Mucosa of rectum (tissue), 2 donors: ENCODE results near the gene SCNN1B.
"Not testable (repeated sequence)": the region's sequence is repeated elsewhere in the genome, so short reads cannot be mapped to it uniquely, and the experiment has no call there.

Experiments
- H3K27ac ChIP-seq, 2 donors: one replicate each; pipeline ENCODE4 v1.7.0; 2013; ENCODE audit warnings: inconsistent platforms in 2 of 2, low read depth in 2 of 2, low read length in 2 of 2
- H3K27me3 ChIP-seq, 2 donors: one replicate each; pipeline ENCODE4 v1.7.0; 2013; ENCODE audit warnings: low read length in 2 of 2; ENCODE audit not compliant: control insufficient read depth in 2 of 2, insufficient read depth in 2 of 2
- H3K36me3 ChIP-seq, 2 donors: one replicate each; pipeline ENCODE4 v1.7.0; 2013; ENCODE audit warnings: low read length in 2 of 2; ENCODE audit not compliant: control insufficient read depth in 2 of 2, insufficient read depth in 2 of 2
- H3K4me1 ChIP-seq, 2 donors: one replicate each; pipeline ENCODE4 v1.7.0; 2013; ENCODE audit warnings: low read length in 2 of 2, mild to moderate bottlenecking in 1 of 2; ENCODE audit not compliant: control insufficient read depth in 2 of 2, insufficient read depth in 2 of 2
- H3K4me3 ChIP-seq, 2 donors: one replicate each; pipeline ENCODE4 v1.7.0; 2013; ENCODE audit warnings: low read length in 2 of 2
- H3K9ac ChIP-seq, 2 donors: one replicate each; pipeline ENCODE4 v1.7.0; 2013; ENCODE audit warnings: low read length in 2 of 2, low read depth in 1 of 2, mild to moderate bottlenecking in 1 of 2
- H3K9me3 ChIP-seq, 2 donors: one replicate each; pipeline ENCODE4 v1.7.0; 2013; ENCODE audit warnings: low read length in 2 of 2; ENCODE audit not compliant: control insufficient read depth in 2 of 2
- donor health status: healthy.
- donor health status: Normal muscosa, but diverticular disease.

Gene SCNN1B

GRCh38 chr16:23397464-23397863 is 95.4 kb downstream of the SCNN1B start:
- peaks cover 42 to 52% of the 10 kb centered on the region in 2 donors for H3K36me3 ChIP-seq
- H3K9ac ChIP-seq: no peak overlapping the region
- H3K4me1 ChIP-seq: peaks cover 0 to 4% of the 10 kb centered on the region in 2 donors
- no peak overlapping the region for H3K27ac ChIP-seq
- H3K27me3 ChIP-seq: no peaks in the 10 kb centered on the region
- no peak overlapping the region for H3K4me3 ChIP-seq
- no peaks in the 10 kb centered on the region for H3K9me3 ChIP-seq

GRCh38 chr16:23398987-23399805 is 97.1 kb downstream of the SCNN1B start:
- Histone ChIP-seq H3K27ac (no peak overlapping the region), H3K27me3 (no peaks in the 10 kb centered on the region), H3K9ac (no peak overlapping the region), H3K36me3 (peaks cover 40 to 65% of the 10 kb centered on the region in 2 donors), H3K4me3 (no peak overlapping the region), H3K4me1 (no peaks in the 10 kb centered on the region), H3K9me3 (no peaks in the 10 kb centered on the region)

DNA sequence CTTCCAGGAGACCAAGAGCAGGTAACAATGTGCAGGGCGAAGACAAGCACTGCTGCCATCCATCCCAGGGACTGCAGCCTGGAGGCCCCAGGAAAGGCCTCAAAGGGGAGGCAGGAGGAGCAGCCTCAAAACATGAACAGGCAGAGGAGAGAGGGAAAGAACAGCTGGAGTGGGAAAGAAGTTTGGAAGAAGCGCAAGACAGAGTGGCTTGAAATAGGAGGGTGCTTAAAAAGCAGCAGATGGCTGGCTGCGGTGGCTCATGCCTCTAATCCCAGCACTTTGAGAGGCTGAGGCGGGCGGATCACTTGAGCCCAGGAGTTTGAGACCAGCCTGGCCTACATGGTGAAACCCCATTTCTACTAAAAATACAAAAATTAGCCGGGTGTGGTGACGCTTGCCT is 98.3 kb downstream of the SCNN1B start:
- not testable (repeated sequence) for H3K27ac ChIP-seq, H3K4me1 ChIP-seq
- H3K36me3 ChIP-seq: peaks cover 42 to 74% of the 10 kb centered on the region in 2 donors

DNA sequence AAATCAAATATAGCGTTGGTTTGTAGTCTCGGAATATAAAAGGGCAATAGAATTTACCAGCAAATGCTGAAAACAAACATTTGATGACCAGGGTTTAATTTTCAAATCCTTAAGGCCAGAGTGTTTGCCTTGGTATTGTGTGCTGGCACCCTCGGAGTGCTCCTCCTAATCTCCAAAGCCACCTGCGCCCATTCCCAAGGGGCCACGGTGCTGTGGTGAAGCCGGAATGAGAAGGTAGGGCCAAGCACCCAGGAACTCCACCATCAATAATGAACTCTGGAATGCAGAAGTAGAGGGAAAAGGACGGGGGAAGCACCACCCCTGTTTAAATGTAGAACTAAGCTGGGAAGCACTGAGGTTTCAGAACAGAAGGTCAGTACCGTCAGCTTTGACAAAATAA is 99.0 kb downstream of the SCNN1B start:
- no peak overlapping the region for H3K27ac ChIP-seq
- H3K36me3 ChIP-seq: peaks cover 43 to 72% of the 10 kb centered on the region in 2 donors

More for the DNA sequence above, 98.3 kb downstream of the SCNN1B start:
- H3K9me3 ChIP-seq, H3K9ac ChIP-seq, H3K27me3 ChIP-seq, H3K4me3 ChIP-seq: not testable (repeated sequence)

DNA sequence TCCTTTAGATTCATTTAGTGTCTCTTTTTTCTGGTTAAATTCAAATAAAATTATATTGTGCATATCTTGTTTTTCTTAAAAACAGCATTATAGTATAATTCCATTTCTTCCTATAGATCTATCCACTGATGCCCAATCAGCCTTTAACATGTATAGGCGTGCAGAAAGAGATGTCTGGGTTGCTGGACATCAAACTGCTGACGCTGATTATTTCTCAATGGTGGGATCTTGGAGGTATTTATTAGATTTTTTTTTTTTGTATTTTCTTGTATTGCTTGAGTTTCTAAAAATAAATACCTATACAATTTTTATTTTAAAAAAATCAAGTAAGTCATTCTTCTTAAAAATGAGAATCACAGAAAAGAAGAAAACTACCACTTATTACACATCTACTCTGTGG is 100.0 kb downstream of the SCNN1B start:
- Histone ChIP-seq H3K4me1 (no peaks in the 10 kb centered on the region), H3K27ac (no peak overlapping the region), H3K9me3 (no peaks in the 10 kb centered on the region), H3K9ac (no peak overlapping the region), H3K36me3 (peaks cover 52 to 79% of the 10 kb centered on the region in 2 donors), H3K27me3 (no peaks in the 10 kb centered on the region), H3K4me3 (no peak overlapping the region)

More for the DNA sequence above, 99.0 kb downstream of the SCNN1B start:
- H3K27me3 ChIP-seq: no peaks in the 10 kb centered on the region
- no peak overlapping the region for H3K9ac ChIP-seq
- H3K9me3 ChIP-seq: no peaks in the 10 kb centered on the region
- no peak overlapping the region for H3K4me3 ChIP-seq
- H3K4me1 ChIP-seq: no peaks in the 10 kb centered on the region

DNA sequence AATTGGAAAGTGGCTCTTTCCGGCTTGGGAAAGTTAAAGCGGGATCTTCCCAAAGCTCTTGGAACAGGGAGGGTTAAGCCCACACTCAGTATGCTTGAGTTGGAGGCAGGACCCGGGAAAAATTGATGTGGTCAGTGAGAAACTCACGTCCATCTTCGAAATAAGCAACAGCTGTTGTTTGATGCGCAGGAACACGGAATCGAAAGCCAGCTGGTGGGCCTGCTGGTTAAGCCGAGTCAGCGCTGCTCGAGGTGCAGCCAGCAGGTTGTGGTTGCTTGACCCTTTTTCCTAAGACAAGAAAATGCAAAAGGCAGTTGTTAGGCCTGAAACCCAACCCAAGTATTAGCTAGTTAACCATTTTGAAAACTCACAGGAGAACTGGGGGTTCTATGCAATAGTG is 101.4 kb downstream of the SCNN1B start:
- Histone ChIP-seq H3K27ac (no peak overlapping the region), H3K9ac (no peak overlapping the region), H3K36me3 (peaks cover 46 to 75% of the 10 kb centered on the region in 2 donors), H3K4me3 (no peak overlapping the region), H3K9me3 (no peaks in the 10 kb centered on the region), H3K27me3 (no peaks in the 10 kb centered on the region), H3K4me1 (peaks cover 0 to 2% of the 10 kb centered on the region in 2 donors)

DNA sequence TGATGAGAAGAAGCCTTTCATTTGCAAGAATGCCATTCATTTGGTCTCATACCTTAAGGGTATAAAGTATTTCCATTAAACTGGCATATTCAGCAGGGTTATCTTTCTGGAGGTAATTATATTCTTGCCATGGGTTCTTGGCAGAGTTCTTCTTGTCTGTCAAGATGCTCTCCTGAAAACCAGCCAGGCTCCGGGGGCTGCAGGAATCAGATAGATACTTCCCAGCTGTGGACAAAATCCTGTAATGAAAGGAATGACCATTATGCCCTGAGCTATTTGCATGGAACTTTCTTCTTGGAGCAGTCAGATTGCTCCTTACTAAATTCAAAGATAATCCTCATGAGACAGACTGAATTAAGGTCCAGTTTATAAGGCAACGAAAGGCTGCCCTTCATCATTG is 103.9 kb downstream of the SCNN1B start:
- H3K36me3 ChIP-seq: peaks cover 40 to 66% of the 10 kb centered on the region in 2 donors
- no peaks in the 10 kb centered on the region for H3K9me3 ChIP-seq

DNA sequence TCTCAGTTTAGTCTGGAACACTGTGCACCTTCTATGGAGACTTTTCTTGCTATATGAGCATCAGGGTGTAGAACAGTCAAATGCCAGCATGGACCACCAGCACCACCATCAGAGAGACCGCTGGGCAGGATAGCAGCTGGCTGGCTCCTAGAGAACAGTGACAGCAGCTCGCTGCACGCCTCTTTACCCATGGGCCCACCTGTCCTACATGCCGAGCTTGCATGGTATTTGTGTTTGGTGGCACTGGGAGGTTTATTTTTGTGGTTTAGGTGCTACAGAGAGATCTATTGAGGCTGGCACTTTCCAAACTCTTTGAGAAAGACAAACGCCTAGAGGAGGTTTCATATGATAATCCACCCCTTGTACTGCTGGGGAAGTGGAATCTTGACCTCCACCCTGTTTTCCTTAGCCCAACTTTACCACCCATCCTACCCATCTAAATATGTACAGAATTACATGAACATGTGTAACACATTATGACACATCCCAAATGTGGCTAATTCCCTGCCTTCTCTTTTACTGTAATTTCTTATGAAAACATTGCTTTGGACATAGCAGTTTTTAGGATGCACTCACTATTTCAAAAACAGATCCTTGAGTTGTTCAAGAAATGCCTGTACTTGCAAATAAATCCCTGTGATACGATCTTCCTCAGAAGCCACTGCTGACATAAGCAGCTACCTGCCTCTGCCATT is 104.6 kb downstream of the SCNN1B start:
- Histone ChIP-seq H3K4me1 (peaks cover 0 to 20% of the 10 kb centered on the region in 2 donors), H3K4me3 (no peak overlapping the region), H3K27ac (no peak overlapping the region), H3K36me3 (peaks cover 36 to 67% of the 10 kb centered on the region in 2 donors), H3K9me3 (no peaks in the 10 kb centered on the region), H3K9ac (no peak overlapping the region), H3K27me3 (no peaks in the 10 kb centered on the region)

More for the DNA sequence above, 103.9 kb downstream of the SCNN1B start:
- H3K9ac ChIP-seq: no peak overlapping the region
- H3K4me1 ChIP-seq: peaks cover 0 to 20% of the 10 kb centered on the region in 2 donors
- H3K27ac ChIP-seq: no peak overlapping the region
- H3K27me3 ChIP-seq: no peaks in the 10 kb centered on the region
- no peak overlapping the region for H3K4me3 ChIP-seq

GRCh38 chr16:23407436-23408127 is 105.5 kb downstream of the SCNN1B start:
- no peaks in the 10 kb centered on the region for H3K27me3 ChIP-seq
- H3K27ac ChIP-seq: no peak overlapping the region
- H3K36me3 ChIP-seq: peaks cover 33 to 71% of the 10 kb centered on the region in 2 donors
- no peak overlapping the region for H3K4me3 ChIP-seq
- H3K9ac ChIP-seq: no peak overlapping the region
- peaks cover 0 to 20% of the 10 kb centered on the region in 2 donors for H3K4me1 ChIP-seq
- no peaks in the 10 kb centered on the region for H3K9me3 ChIP-seq
